ENCODE measurements around the gene FAM227B. TPM values are rescaled to one million over a fixed set of nuclear protein-coding genes. Genes with fewer than 3 reads are reported as not detected.

Gene FAM227B
- total RNA-seq, 1 experiment from 2014 or later = 0.98 TPM

DNA sequence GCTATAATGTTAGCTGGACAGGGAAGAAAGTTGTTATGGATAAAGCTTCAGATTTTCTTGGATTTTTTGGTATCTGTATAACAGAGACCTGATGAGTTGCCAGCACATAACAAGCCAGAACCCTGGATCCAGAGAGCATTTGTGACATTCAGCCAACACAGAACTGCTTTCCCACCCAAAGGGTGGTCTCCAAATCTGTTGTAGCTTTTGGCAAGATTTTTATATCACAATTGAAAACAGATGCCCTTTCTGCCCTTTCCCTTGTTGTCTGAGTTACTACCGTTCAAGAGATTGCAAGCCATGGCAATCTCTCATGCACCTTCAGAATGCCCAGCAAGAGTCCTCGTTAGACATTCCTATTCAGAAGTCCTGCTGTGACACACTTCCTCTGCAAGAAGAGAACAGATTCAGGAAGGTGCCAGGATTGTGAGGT is 305.2 kb downstream of the FAM227B start:
- Histone ChIP-seq H3K79me2 (ENCODE audit: low read length) (no peaks in the 10 kb centered on the region), H3K9me2 (replicated peaks; ENCODE audit: low read length) (no peaks in the 10 kb centered on the region), H2AFZ (ENCODE audit: low read length) (no peak overlapping the region), H3K27ac (ENCODE audit: low read length) (no peak overlapping the region), H3K9me3 (ENCODE audit: low read length) (no peaks in the 10 kb centered on the region), H4K20me1 (ENCODE audit: low read length) (no peaks in the 10 kb centered on the region), H3K4me1 (ENCODE audit: insufficient read depth, low read length) (no peaks in the 10 kb centered on the region), H3K4me3 (ENCODE audit: low read length) (no peak overlapping the region), H3K36me3 (ENCODE audit: low read depth, low read length) (no peaks in the 10 kb centered on the region; the same call in 1 of the 2 replicates), H3K4me2 (ENCODE audit: low read length) (no peak overlapping the region), H3F3A (ENCODE audit: low read length, unreplicated experiment) (no peaks in the 10 kb centered on the region), H3K9ac (ENCODE audit: low read length) (no peak overlapping the region), H3K27me3 (ENCODE audit: low read length) (no peaks in the 10 kb centered on the region)
- ChIA-PET POLR2A (ENCODE audit: unreplicated experiment) (interaction anchor here (0.6 kb wide), 1 partner anchor 828 kb away, joined by 6 read pairs; no protein-coding TSS in a partner anchor), CTCF (no interaction called here)
- DNase-seq = no peak
- no peak for ATAC-seq
- no peak for TF ChIP-seq EZH2phosphoT487 (IDR thresholded peaks at IDR 0.05; ENCODE audit: borderline replicate concordance, low read length)
- TF ChIP-seq EZH2 (IDR thresholded peaks at IDR 0.05; ENCODE audit: low read length, unreplicated experiment) = no peak
- TF ChIP-seq, protein P1, sequence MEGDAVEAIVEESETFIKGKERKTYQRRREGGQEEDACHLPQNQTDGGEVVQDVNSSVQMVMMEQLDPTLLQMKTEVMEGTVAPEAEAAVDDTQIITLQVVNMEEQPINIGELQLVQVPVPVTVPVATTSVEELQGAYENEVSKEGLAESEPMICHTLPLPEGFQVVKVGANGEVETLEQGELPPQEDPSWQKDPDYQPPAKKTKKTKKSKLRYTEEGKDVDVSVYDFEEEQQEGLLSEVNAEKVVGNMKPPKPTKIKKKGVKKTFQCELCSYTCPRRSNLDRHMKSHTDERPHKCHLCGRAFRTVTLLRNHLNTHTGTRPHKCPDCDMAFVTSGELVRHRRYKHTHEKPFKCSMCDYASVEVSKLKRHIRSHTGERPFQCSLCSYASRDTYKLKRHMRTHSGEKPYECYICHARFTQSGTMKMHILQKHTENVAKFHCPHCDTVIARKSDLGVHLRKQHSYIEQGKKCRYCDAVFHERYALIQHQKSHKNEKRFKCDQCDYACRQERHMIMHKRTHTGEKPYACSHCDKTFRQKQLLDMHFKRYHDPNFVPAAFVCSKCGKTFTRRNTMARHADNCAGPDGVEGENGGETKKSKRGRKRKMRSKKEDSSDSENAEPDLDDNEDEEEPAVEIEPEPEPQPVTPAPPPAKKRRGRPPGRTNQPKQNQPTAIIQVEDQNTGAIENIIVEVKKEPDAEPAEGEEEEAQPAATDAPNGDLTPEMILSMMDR (conservative IDR thresholded peaks at IDR 0.05; ENCODE audit: low read depth, low read length) = no peak
- no TSS peak for BruUV-seq (replicated peaks)
- intact Hi-C loops (cut with micrococcal nuclease) = no loop called here

DNA sequence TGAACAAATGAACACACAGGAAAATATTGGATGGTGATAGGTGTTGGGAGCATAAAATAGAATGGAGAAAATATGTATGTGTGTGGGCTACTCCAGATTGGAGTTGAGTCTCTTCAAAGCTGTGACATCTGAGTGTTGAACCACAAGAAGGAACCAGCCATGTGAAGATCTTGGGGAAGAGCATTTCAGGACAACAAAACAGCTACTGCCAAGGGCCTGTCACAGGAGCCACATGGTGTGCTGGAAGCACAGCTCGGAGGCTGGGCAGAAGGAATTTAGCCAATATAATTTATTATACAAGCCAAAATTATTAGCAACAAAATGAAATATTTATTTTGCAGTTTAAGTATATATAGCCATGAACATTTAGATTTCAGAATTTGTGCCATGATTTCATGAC is 305.9 kb downstream of the FAM227B start:
- Histone ChIP-seq H3K9me3 (ENCODE audit: low read length) (no peaks in the 10 kb centered on the region), H3K9me2 (replicated peaks; ENCODE audit: low read length) (no peaks in the 10 kb centered on the region), H3F3A (ENCODE audit: low read length, unreplicated experiment) (no peaks in the 10 kb centered on the region), H3K9ac (ENCODE audit: low read length) (no peak overlapping the region), H3K36me3 (ENCODE audit: low read depth, low read length) (no peaks in the 10 kb centered on the region), H3K4me2 (ENCODE audit: low read length) (no peak overlapping the region), H3K4me1 (ENCODE audit: insufficient read depth, low read length) (no peaks in the 10 kb centered on the region), H3K27ac (ENCODE audit: low read length) (no peak overlapping the region), H4K20me1 (ENCODE audit: low read length) (no peaks in the 10 kb centered on the region), H3K4me3 (ENCODE audit: low read length) (no peak overlapping the region), H3K79me2 (ENCODE audit: low read length) (no peaks in the 10 kb centered on the region), H2AFZ (ENCODE audit: low read length) (no peak overlapping the region), H3K27me3 (ENCODE audit: low read length) (no peaks in the 10 kb centered on the region)
- DNase-seq (no peak), ATAC-seq (no peak)
- TF ChIP-seq EZH2phosphoT487 (IDR thresholded peaks at IDR 0.05; ENCODE audit: borderline replicate concordance, low read length) (no peak), EZH2 (IDR thresholded peaks at IDR 0.05; ENCODE audit: low read length, unreplicated experiment) (no peak)
- TF ChIP-seq, protein P1 (conservative IDR thresholded peaks at IDR 0.05; ENCODE audit: low read depth, low read length) = no peak
- ChIA-PET POLR2A (ENCODE audit: unreplicated experiment) (no interaction called here), CTCF (no interaction called here)
- no TSS peak for BruUV-seq (replicated peaks)
- intact Hi-C loops (cut with micrococcal nuclease) = no loop called here

DNA sequence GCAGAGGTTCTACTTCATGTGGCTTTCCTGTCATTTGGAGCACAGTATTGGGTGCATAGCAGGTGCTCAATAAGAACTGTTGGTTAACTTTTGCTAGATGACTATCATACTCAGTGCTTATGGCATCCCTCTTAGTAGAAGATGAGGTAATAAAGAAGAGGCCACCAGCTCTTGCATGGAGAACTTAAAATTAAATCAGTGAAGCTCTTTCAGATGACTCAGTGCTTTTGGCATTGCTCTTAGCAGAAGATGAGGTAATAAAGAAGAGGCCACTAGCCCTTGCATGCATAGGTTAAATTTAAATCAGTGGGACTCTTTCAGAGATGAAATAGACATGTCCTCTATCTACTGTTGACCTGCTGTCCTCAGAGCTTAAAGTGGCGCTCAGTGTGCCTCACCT is 307.0 kb downstream of the FAM227B start:
- Histone ChIP-seq H3K9me3 (ENCODE audit: low read length) (no peaks in the 10 kb centered on the region), H3F3A (ENCODE audit: low read length, unreplicated experiment) (no peaks in the 10 kb centered on the region), H3K9me2 (replicated peaks; ENCODE audit: low read length) (no peaks in the 10 kb centered on the region), H3K4me1 (ENCODE audit: insufficient read depth, low read length) (no peaks in the 10 kb centered on the region), H3K9ac (ENCODE audit: low read length) (no peak overlapping the region), H3K27me3 (ENCODE audit: low read length) (no peaks in the 10 kb centered on the region), H3K27ac (ENCODE audit: low read length) (no peak overlapping the region), H3K36me3 (ENCODE audit: low read depth, low read length) (no peaks in the 10 kb centered on the region), H4K20me1 (ENCODE audit: low read length) (no peaks in the 10 kb centered on the region), H3K79me2 (ENCODE audit: low read length) (no peaks in the 10 kb centered on the region), H2AFZ (ENCODE audit: low read length) (no peak overlapping the region), H3K4me3 (ENCODE audit: low read length) (no peak overlapping the region), H3K4me2 (ENCODE audit: low read length) (no peak overlapping the region)
- intact Hi-C loops (cut with micrococcal nuclease) = no loop called here
- ATAC-seq (no peak), DNase-seq (peak; percentile 9)
- TF ChIP-seq, protein P1 (conservative IDR thresholded peaks at IDR 0.05; ENCODE audit: low read depth, low read length) = no peak
- TF ChIP-seq EZH2phosphoT487 (IDR thresholded peaks at IDR 0.05; ENCODE audit: borderline replicate concordance, low read length) (no peak), EZH2 (IDR thresholded peaks at IDR 0.05; ENCODE audit: low read length, unreplicated experiment) (no peak)
- ChIA-PET POLR2A (ENCODE audit: unreplicated experiment) (no interaction called here), CTCF (no interaction called here)
- no TSS peak for BruUV-seq (replicated peaks)
